Esophagus squamous epithelium (tissue), 5 donors: ENCODE data around the gene CXCR5. TPM values are rescaled to one million over a fixed set of nuclear protein-coding genes. Genes with fewer than 3 reads are reported as not detected.

Experiments
- DNase-seq: peaks from one replicate; lab custom pipeline; 2025; lab: John Stamatoyannopoulos, UW
- H3K27ac ChIP-seq, 4 donors: fragments of 200-600 bp; sonication (generic); one replicate each; pipeline ENCODE4 v1.5.1; 2016 to 2019; ENCODE audit warnings: mild to moderate bottlenecking in 1 of 4
- H3K27me3 ChIP-seq, 4 donors: fragments of 200-600 bp; sonication (generic); 1 replicate in 3 of 4; 2 replicates in 1 of 4; pipeline versions ENCODE4 v1.5.1 to v1.6.0; 2017 to 2021; ENCODE audit warnings: antibody characterized with exemption in 1 of 4
- H3K36me3 ChIP-seq, 3 donors: fragments of 200-600 bp; sonication (generic); one replicate each; pipeline ENCODE4 v1.5.1; 2016 to 2019
- H3K4me1 ChIP-seq, 3 donors: fragments of 200-600 bp; sonication (generic); one replicate each; pipeline ENCODE4 v1.5.1; 2017 to 2019
- H3K4me3 ChIP-seq, 4 donors: fragments of 200-600 bp; sonication (generic); 1 replicate in 3 of 4; 2 replicates in 1 of 4; pipeline ENCODE4 v1.5.1; 2016 to 2019; ENCODE audit warnings: mild to moderate bottlenecking in 2 of 4, moderate library complexity in 1 of 4
- H3K9me3 ChIP-seq, 3 donors: fragments of 200-600 bp; sonication (generic); one replicate each; pipeline ENCODE4 v1.5.1; 2016 to 2019
- POLR2A ChIP-seq, 4 donors: fragments of 450-650 bp; IDR thresholded peaks; one replicate each; pipeline ENCODE4 v1.6.1; 2017; ENCODE audit warnings: antibody characterized with exemption in 4 of 4, mild to moderate bottlenecking in 4 of 4, moderate library complexity in 3 of 4
- WGBS, 2 donors: methylation state at CpG; one replicate each; pipeline ENCODE4 v1.1.5; 2018; 5-methylcytosine and 5-hydroxymethylcytosine counted together
- intact Hi-C: fragments of 100-400 bp; cut with DNase I; formaldehyde crosslinking; loops from one replicate; pipeline ENCODE4 v1.15.0; 2022
- total RNA-seq, 4 donors: library from RNA; depleted of rRNA; stranded (reverse); fragments of >200 nt; gene quantifications; one replicate each; pipeline ENCODE4 v1.1.0, GENCODE V29; 2016
- TF ChIP-seq, protein P1 (sequence below), 6 experiments: fragments of 450-650 bp in 4 of 6; fragments of 200-600 bp in 2 of 6; sonication (generic) in 2 of 6; IDR thresholded peaks; one replicate each; pipeline ENCODE4 v1.5.1; 2016 to 2019; ENCODE audit warnings: antibody characterized with exemption in 6 of 6, mild to moderate bottlenecking in 4 of 6, moderate library complexity in 4 of 6
- donor health status: DM: yes; HTN: yes; CAD: no.

CXCR5 gene
- total RNA-seq, 4 donors from 2014 or later = 0.06 TPM; not detected in 3

DNA sequence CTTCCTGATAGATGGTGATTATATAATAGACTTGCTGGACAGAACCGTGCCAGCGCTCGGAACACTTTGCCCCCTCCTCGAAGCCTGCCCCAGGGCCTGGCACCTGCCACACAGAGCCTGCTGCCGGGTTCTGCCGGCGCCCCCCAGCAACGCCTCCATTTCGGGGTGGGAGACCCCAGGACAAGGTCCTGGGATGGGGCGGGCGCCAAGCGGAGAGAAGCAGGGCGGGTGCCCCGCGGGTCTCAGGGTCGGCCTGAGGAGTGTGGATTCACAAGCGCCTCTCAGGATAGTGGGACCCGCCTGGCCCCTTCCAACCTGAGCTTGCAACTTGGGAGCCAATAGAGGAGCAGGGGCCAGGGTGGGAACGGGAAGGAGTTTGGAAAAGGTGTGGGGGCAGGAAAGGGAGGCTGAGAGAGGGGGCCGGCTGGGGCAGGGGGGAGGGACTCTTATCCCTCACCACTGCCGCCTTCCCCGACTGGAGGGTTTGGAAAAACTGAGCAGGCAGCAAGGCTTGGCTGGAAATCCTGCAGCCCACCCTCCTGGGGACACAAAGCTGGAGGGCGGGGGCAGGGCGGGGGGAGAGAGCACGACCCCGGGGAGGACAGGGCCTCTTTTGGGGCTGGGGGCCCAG is 45.3 kb downstream of the CXCR5 start:
- H3K36me3 ChIP-seq = no peaks in the 10 kb centered on the region
- peaks cover 39 to 64% (median 49%) of the 10 kb centered on the region in 3 donors for H3K4me1 ChIP-seq
- H3K27me3 ChIP-seq = no peaks in the 10 kb centered on the region
- intact Hi-C loops = no loop called here
- no peaks in the 10 kb centered on the region for H3K9me3 ChIP-seq
- peak overlapping the region; percentile 62 to 87 (median 79) for H3K4me3 ChIP-seq
- TF ChIP-seq, protein P1, sequence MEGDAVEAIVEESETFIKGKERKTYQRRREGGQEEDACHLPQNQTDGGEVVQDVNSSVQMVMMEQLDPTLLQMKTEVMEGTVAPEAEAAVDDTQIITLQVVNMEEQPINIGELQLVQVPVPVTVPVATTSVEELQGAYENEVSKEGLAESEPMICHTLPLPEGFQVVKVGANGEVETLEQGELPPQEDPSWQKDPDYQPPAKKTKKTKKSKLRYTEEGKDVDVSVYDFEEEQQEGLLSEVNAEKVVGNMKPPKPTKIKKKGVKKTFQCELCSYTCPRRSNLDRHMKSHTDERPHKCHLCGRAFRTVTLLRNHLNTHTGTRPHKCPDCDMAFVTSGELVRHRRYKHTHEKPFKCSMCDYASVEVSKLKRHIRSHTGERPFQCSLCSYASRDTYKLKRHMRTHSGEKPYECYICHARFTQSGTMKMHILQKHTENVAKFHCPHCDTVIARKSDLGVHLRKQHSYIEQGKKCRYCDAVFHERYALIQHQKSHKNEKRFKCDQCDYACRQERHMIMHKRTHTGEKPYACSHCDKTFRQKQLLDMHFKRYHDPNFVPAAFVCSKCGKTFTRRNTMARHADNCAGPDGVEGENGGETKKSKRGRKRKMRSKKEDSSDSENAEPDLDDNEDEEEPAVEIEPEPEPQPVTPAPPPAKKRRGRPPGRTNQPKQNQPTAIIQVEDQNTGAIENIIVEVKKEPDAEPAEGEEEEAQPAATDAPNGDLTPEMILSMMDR (IDR thresholded peaks at IDR 0.05) = no peak
- TF ChIP-seq POLR2A (IDR thresholded peaks at IDR 0.05) = no peak
- DNase-seq = no peak
- WGBS, 2 donors = 0% methylated on average over 2 to 4 of the region's 26 CpGs
- H3K27ac ChIP-seq = peak overlapping the region; percentile 95 to 100 (median 98)

DNA sequence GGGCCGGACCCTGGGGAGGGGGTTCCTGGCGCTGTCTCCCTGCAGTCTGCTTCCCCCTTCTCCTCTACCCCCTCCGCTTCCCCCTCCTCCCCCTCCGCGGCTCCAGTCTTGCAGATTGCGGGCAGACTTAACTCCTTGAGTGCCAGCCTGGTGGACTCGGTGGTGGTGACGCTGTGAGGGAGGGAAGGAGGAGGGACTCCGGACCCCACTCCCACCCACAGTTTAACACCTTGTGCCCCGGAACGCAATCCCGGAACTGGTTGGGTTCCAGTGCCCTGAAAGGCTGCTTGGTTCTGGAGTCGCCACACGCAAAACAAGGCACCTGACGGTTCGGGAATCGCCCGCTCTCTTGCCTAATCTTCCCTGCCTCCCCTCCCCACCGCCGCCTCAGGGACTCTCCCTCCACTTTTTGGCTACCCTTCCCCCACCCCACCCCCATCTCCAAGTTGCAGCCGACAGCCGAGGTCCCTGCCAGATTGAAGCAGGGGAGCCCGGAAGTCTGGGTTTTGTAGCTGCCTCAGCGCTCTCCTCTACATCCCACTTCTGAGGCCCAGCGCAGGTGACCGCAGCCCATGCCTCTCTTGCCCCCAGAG is 45.9 kb downstream of the CXCR5 start:
- Histone ChIP-seq H3K27ac (peak overlapping the region; percentile 95 to 100 (median 98)), H3K36me3 (no peaks in the 10 kb centered on the region), H3K27me3 (no peaks in the 10 kb centered on the region), H3K9me3 (no peaks in the 10 kb centered on the region), H3K4me3 (peak overlapping the region; percentile 62 to 87 (median 79)), H3K4me1 (peaks cover 39 to 62% (median 46%) of the 10 kb centered on the region in 3 donors)
- TF ChIP-seq POLR2A (IDR thresholded peaks at IDR 0.05) = peak in 1 of 4 donors; percentile 23
- TF ChIP-seq, protein P1 (IDR thresholded peaks at IDR 0.05) = no peak
- DNase-seq = no peak
- 0% methylated on average over 7 to 8 of the region's 26 CpGs for WGBS, 2 donors
- intact Hi-C loops = no loop called here

DNA sequence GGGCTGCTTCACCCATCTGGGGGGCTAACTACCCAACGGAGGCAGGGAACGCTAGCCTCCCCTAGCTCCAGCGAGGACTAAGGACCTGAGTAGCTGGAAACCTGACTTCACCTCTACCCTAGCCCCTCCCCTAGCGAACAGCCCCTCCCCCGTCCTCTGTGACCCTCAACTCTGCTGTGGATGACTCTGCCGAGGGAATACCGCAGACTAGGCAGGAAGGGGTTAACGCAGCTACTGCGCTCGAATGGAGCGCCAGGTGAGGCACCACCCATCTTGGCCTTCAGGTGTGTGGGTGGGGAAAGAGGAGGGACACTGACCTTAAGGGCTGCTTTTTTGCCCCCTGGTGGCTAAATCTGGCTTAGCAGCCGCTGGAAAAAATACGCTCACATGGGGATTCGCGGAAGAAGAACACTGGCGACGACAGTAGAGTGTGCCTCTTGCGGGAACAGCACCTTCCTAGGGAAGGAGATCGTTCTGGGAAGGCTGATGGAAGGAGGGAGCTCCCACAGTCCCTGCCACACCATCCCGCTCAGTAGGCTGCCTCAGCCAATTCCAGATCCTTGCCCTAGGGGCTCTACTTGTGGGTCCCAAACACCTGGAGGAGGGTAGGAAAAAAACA is 46.5 kb downstream of the CXCR5 start:
- H3K4me1 ChIP-seq = peaks cover 39 to 62% (median 46%) of the 10 kb centered on the region in 3 donors
- TF ChIP-seq, protein P1 (IDR thresholded peaks at IDR 0.05) = peak; percentile 96 to 99 (median 99)
- TF ChIP-seq POLR2A (IDR thresholded peaks at IDR 0.05) = no peak
- WGBS, 2 donors = 0% methylated on average over 9 to 13 of the region's 20 CpGs
- H3K27me3 ChIP-seq = no peaks in the 10 kb centered on the region
- peak overlapping the region; percentile 62 to 87 (median 79) for H3K4me3 ChIP-seq
- intact Hi-C loops = no loop called here
- no peaks in the 10 kb centered on the region for H3K36me3 ChIP-seq
- H3K27ac ChIP-seq = peak overlapping the region; percentile 95 to 100 (median 98)
- DNase-seq = no peak
- H3K9me3 ChIP-seq = no peaks in the 10 kb centered on the region

DNA sequence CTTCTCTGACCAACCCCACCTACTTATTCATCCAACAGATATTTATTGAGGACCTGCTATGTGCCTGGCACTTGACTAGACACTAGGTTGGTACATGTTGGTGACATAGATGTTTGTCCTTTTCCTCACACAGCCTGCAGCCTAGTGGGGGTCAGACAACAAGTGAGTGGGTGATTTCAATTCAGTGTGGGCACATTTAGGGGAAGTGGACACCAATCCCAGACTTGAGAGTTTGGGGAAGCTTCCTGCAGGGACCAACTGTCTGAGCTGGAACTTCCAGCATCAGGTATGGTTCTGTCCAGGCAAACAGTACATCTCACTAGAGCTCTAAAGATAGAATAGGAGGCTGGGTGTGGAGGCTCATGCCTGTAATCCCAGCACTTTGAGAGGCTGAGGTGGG is 47.9 kb downstream of the CXCR5 start:
- TF ChIP-seq POLR2A (IDR thresholded peaks at IDR 0.05) = no peak
- TF ChIP-seq, protein P1 (IDR thresholded peaks at IDR 0.05) = no peak
- Histone ChIP-seq H3K27me3 (no peaks in the 10 kb centered on the region), H3K9me3 (no peaks in the 10 kb centered on the region), H3K36me3 (no peaks in the 10 kb centered on the region), H3K27ac (no peak overlapping the region), H3K4me3 (no peak overlapping the region), H3K4me1 (peaks cover 33 to 54% (median 38%) of the 10 kb centered on the region in 3 donors)
- no peak for DNase-seq
- intact Hi-C loops = no loop called here

DNA sequence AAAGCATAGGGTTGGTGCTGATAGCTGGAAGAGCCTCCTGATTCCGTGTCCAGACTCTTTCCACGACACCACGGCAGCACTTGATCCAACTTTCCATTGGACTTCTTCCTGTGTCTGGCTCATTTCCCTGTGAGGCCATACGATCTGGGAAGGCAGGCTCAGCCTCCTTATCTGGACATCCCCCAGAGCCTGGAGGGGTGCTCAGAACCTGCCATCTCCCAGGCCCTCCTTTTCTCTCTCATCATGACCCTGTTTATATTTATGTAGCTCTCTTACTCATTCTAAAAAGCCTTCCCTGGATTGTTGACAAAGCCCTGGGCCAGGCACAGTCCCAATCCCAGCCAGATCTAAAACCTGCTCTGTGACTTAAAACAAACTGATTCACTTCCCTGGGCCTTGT is 49.8 kb downstream of the CXCR5 start:
- intact Hi-C loops = no loop called here
- TF ChIP-seq, protein P1 (IDR thresholded peaks at IDR 0.05) = no peak
- no peak for TF ChIP-seq POLR2A (IDR thresholded peaks at IDR 0.05)
- peaks cover 19 to 35% (median 22%) of the 10 kb centered on the region in 3 donors for H3K4me1 ChIP-seq
- DNase-seq = no peak
- WGBS, 2 donors = 9 to 29% methylated on average over 4 of the region's 4 CpGs
- H3K27me3 ChIP-seq = no peaks in the 10 kb centered on the region
- no peak overlapping the region for H3K4me3 ChIP-seq
- H3K36me3 ChIP-seq = no peaks in the 10 kb centered on the region
- H3K9me3 ChIP-seq = no peaks in the 10 kb centered on the region
- peak overlapping the region; percentile 51 to 82 (median 69) for H3K27ac ChIP-seq
